ENCODE data around the gene CLDN5.

Gene CLDN5

DNA sequence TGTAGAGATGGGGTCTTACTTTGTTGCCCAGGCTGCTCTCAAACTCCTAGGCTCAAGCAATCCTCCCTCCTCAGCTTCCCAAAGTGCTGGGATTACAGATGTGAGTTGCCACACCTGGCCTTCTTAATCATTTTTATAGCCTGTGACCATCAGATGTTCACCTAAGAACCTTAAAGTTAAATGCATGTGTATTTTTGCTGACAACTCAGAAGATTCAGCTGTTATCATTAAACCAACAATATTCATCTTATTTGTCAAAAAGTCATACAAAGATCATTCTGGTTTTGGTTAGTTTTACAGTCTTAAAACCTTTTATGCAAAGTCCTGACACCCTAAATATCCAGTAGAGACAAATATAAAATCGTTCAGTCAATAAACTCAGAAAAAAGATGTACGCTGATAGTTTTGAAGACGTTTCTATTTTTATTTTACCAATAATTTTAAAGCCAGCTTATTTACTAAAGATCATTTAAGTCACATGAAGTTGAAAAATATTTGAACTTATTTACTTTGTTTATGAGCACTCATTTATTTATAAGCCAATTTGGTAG, 22.2 kb downstream of the CLDN5 start:
- no peak for DNase-seq

DNA sequence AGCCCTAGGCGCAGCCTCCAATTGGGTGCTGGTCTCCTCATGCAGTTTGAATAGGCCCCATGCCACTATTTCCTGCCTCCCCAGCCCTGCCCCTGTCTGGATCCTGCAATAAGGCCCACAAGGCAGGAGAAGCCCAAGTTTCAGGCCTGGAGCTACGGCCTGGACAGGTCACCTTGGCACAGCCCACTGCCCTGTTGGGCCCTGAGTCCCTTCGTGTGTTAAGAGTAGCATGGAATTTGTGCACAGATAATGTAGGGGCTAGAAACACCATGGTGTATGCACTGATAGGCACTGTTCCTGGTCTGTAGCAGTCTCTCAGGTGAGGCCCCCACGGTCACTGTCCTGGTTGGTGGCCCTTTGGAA, 24.3 kb downstream of the CLDN5 start:
- no peak for DNase-seq

- no peak for DNase-seq
These were observed 24.9 kb downstream of the CLDN5 start for GRCh38 chr22:19499236-19499879.

DNA sequence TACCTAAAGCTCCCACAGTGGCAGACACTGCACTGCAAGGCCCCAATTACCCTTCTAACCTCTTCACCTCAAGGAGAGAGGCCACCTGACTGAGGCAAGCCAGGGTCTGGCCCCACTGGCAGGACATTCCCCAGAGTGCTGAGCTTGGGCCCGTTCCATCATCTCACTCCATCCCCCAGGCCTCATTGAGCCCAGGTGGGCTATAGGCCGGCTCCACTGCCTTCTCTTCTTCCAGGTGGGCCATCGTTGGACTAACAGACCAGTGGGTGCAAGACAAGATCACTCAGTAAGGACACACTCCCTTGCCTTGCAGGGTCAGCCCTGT, 25.4 kb downstream of the CLDN5 start:
- no peak for DNase-seq

DNA sequence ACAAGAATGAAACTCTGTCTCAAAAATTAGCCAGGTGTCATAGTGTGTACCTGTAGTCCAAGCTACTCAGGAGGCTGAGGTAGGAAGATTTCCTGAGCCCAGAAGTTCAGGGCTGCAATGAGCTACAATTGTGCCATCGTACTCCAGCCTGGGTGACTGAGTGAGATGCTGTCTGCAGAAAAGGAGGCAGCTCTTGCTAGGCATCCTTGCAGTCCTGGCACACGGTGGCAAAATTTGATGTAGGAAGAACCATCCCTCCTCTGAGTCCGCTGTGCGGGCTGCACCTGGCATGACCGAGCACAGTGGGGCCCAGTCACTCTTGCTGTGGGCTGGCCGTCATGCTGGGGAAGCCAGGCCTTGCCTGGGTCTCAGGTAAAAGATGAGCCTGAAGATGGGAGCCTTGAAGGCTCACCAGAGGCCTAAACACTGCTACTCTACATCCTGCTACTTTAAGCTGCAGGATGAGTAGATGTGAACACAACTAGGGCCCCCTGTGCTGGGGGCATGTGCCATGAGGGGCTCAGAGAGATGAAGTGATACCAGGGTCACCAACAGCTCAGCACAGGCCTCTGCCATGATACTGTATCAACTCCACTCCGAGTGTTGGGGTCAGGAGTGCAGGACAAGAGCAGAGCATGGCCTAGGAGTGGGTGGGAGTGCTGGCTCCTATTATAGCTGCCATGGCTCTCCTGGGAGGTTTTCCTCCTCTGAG, 25.9 kb downstream of the CLDN5 start:
- no peak for DNase-seq

DNA sequence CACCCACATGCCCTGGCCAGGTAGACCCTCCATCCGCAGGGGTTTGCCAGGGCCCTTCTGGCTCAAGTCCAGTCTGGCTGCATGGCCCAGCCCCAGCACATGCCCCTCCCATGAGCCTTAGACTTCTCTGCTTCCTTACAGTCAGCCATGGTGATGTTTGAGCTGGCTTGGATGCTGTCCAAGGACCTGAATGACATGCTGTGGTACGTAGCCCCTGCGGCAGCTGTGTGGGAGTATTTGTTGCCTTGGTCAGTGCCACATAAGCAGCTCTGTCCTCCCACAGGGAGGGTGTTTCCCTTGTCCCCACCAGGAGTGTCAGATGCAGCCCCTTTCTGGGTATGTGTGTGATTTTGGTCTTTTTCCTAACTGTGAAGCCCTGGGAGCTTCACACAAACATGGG, 27.0 kb downstream of the CLDN5 start:
- DNase-seq: no peak

DNA sequence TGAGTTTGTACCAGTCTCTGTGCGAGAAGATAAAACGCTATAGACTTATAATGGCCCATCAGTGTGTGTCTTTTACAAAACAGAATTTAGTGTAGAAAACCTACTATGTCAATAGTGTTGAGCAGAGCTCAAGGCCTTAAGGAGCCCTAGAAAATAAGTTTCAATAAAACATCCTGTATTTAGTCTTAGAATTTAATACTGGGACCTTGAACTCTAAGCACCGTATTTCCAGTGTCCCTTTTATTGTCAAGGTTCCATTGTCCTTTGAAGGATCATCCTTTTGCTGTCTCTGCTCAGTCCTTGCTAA, 27.9 kb downstream of the CLDN5 start:
- no peak for DNase-seq

DNA sequence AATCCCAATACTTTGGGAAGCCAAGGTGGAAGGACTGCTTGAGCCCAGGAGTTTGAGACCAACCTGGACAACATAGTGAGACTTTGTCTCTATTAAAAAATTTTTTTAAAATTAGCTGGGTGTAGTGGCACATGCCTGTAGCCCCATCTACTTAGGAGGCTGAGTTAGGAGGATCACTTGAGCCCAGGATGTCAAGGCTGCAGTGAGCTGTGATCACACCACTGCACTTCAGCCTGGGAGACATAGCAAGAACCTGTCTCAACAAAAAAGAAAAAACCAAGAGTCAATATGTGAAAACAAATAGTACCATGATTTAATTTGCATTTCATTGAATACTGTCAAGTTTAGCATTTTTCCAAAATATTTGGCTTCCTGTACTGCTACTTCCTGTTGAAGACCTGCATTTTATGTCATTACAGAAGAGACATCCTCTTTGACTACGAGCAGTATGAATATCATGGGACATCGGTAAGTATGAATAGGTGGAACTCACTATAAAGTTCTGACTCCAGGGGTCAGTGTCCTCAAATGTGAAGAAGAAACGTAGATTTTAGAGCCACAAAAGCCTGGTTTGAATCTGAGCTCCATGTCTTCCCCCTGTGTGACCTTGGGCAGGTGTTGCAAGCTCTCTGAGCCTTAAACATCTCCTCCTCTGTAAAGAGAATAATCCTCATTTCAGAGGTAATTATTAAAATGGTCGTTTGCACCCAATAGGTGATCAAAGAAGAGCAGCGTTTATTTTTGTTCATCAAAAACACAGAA, 28.5 kb downstream of the CLDN5 start:
- DNase-seq: no peak

DNA sequence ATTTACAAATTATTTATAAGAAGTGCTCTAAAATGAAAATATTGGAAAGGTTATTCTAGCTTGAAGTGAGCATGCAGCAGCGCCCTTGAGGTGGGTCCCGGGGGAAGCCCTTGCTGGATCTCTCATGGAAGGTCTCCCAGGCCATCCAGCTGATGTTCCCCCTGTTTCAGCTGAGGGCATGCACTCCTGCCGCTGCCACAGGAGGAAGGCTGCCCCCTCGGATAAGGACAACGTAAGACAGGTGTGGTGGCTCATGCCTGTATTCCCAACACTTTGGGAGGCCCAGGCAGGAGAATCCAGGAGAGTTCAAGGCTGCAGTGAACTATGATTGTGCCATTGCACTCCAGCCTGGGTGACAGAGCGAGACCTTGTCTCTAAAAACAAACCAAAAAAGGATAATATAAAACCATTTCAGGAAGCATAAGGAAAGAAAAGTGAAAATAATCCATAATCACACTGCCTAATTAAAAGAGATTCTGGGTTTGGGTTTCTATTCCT, 29.5 kb downstream of the CLDN5 start:
- DNase-seq: no peak

GRCh38 chr22:19494001-19494560, 30.1 kb downstream of the CLDN5 start:
- no peak for DNase-seq

DNA sequence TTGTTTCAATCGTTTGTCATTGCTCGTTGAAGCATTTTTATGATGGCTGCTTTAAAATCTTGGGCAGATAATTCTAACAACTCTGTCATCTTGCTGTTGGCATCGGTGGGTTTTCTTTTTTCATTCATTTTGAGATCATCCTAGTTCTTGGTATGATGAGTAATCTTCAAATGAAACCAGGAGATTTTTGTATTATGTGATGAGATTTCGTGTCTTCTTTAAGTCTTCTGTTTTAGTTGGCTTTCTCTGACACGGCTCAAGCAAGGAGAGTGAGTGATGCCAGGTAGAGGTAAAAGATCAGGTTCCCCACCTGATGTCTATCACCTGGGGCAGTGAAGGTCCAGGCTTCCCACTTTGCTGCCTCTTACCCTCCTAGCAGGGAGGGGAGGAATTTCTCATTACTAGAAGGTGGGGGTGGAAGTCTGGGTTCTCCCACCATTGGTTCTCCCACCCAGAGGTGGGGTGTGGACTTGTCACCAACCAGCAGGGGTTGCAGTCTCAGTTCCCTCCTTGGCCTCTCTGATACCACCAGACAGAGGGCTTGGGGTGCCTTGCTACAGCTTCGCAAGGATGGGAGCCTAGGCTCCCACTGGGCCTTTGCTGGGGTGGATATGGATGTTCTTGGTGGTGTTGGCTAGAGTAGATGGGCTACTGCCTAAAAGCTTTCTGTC, 31.6 kb downstream of the CLDN5 start:
- no peak for DNase-seq

GRCh38 chr22:19490628-19491230, 33.5 kb downstream of the CLDN5 start:
- no peak for DNase-seq

- DNase-seq: no peak
These were observed 35.0 kb downstream of the CLDN5 start for GRCh38 chr22:19488884-19489843.

- no peak for DNase-seq
These were observed 35.9 kb downstream of the CLDN5 start for GRCh38 chr22:19488285-19488684.

DNA sequence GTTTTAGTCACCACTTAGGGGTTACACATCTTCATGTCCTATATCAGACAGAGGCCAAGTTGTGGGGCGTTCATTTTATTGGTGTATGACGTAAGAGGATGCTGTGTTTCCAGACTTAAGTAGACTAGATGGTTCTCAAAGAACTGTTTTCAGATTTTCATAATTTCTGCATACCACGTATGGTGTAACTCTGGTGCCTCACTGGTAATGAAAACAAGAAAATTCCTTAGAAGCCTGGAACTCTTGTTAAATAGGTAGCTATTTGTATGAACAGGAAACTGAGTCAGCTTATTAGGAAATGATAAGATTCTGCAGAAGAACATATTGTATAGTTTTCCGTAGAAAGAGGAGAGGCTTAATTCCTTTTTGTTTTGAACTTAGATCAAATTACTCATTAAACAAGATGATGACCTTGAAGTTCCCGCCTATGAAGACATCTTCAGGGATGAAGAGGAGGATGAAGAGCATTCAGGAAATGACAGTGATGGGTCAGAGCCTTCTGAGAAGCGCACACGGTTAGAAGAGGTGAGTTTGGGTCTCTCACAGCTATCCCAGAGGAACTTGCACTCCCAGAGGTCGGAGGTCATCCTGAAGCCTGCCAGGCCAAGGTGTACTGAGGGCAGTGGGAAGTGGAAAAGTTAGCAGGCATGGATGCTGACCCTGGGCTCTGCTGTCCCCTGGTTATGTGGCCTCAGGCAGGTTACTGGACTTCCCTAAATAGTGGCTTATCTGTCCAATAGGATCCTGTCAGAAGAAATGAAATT, 40.5 kb downstream of the CLDN5 start:
- DNase-seq: no peak

DNA sequence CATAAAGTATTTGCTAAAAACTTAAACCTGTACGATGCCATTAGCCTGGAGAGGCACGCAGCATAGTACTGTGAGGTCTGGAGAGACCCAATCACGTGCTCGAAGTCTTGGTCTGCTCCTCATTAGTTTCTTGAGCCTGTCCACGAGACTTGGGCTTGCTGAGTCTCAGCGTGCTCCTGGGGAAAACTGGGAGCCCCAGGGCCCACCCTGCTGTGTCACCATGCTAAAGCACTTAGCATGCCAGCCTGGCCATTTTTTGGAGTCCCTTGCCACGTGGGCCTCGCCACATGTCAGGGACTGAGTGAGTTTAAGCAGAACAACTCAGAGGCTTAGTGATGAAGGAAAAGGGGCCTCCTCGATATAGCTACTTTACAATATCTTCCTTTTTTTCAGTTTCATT, 41.9 kb downstream of the CLDN5 start:
- DNase-seq: no peak

GRCh38 chr22:19480789-19481188, 43.4 kb downstream of the CLDN5 start:
- no peak for DNase-seq

GRCh38 chr22:19480173-19480568, 44.0 kb downstream of the CLDN5 start:
- no peak for DNase-seq

DNA sequence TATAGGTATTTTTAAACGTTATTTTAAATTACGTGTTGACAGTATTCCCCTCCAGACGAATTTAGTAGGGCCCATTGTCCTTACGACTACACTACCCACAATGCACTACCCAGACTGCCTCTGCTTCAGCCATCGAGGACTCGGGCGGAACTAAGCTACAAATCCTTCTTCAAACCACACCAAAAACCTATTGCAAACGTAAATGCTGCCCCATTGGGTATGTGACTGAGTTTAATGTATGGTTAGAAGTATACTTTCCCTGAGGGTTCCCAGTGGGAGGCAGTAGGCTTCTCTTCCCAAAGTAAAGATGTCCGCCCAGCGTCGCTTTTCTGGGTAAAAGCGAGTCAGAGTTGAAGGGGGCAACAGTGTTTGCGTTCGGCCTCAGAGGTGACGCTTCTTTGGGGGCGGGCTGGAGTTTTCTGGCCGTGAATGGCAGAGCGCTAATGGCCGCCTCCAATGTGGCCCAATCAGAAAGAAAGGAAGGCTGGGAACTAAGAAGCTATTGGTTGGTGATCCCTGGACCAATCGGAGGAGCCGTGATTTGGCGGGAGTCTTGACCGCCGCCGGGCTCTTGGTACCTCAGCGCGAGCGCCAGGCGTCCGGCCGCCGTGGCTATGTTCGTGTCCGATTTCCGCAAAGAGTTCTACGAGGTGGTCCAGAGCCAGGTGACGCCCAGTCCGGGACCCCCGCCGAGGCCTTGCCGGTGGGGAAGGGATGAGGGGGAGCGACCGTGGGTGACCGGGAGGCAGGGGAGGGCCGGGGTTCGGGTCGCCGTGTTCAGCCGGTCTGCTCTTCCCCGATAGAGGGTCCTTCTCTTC, 44.6 kb downstream of the CLDN5 start, which contains the start of gene CDC45:
Gene CDC45, plus strand, starts transcription at position 566 of the 818 bp plus-strand sequence. Its CDS starts 49 bp downstream, at position 615.
- peak; percentile 69 to 85 (median 74) for DNase-seq
